H1 (cell line): Measurements from ENCODE around the gene CELF2. TPM values are rescaled to one million over a fixed set of nuclear protein-coding genes. Genes with fewer than 3 reads are reported as not detected.
A peak's percentile ranks its signal among the peaks of the same experiment; 100 is the strongest.

Experiments used
- CTCF ChIA-PET: fragments of 300-600 bp; sonication (Branson Sonifier 250); formaldehyde crosslinking; loops from one replicate; lab custom pipeline; 2021; ENCODE audit not compliant: partially characterized antibody; lab: Charles Lee
- POLR2A ChIA-PET: fragments of 300-600 bp; sonication (Branson Sonifier 250); formaldehyde crosslinking; loops from one replicate; lab custom pipeline; 2021; ENCODE audit warnings: inconsistent platforms; ENCODE audit not compliant: partially characterized antibody; lab: Charles Lee
- DNase-seq, 2 experiments: peaks; one replicate each; pipeline versions ENCODE4 v3.0.0 to v3.0.0-alpha.2; 2010 to 2022; ENCODE audit warnings: low spot score in 2 of 2, low read depth in 1 of 2, mixed read lengths in 1 of 2
- FAIRE-seq: peaks from 2 replicates; lab custom pipeline; 2011; peaks lifted over from hg19 to GRCh38; lab: Jason Lieb, UNC
- H2AFZ ChIP-seq: 2 replicates; pipeline ENCODE4 v1.8.1; 2012; ENCODE audit warnings: low read length, inconsistent platforms
- H2AK5ac ChIP-seq: 2 replicates; pipeline ENCODE4 v1.6.1; 2013; ENCODE audit warnings: low read depth, low read length
- H2BK120ac ChIP-seq: replicated peaks from 2 replicates; pipeline ENCODE3; 2013; ENCODE audit warnings: low read depth, low read length, inconsistent platforms
- H2BK12ac ChIP-seq: 2 replicates; pipeline ENCODE4 v1.6.1; 2013; ENCODE audit warnings: low read depth, low read length
- H2BK15ac ChIP-seq: 2 replicates; pipeline ENCODE4 v1.6.1; 2013; ENCODE audit warnings: low read length
- H2BK20ac ChIP-seq: 2 replicates; pipeline ENCODE4 v1.6.1; 2013; ENCODE audit warnings: low read length
- H2BK5ac ChIP-seq: 2 replicates; pipeline ENCODE4 v1.6.1; 2013; ENCODE audit warnings: low read depth, low read length
- H3K14ac ChIP-seq: 2 replicates; pipeline ENCODE4 v1.6.1; 2013; ENCODE audit warnings: inconsistent platforms; ENCODE audit not compliant: insufficient read length
- H3K18ac ChIP-seq: 2 replicates; pipeline ENCODE4 v1.6.1; 2013; ENCODE audit warnings: low read length; ENCODE audit errors: extremely low read depth
- H3K23ac ChIP-seq: 2 replicates; pipeline ENCODE4 v1.6.1; 2013; ENCODE audit warnings: inconsistent platforms; ENCODE audit not compliant: insufficient read length
- H3K23me2 ChIP-seq: 2 replicates; pipeline ENCODE4 v1.6.1; 2013; ENCODE audit warnings: low read depth, low read length
- H3K27ac ChIP-seq: 2 replicates; pipeline ENCODE4 v1.6.1; 2011; ENCODE audit warnings: low read depth, low read length, inconsistent platforms
- H3K27me3 ChIP-seq, 4 experiments: replicated peaks in 1 of 4; 1 replicate in 1 of 4; 2 replicates in 3 of 4; pipeline versions ENCODE4 v1.6.1 to v1.8.1; 2011 to 2013; ENCODE audit warnings: low read length in 3 of 4, mild to moderate bottlenecking in 3 of 4, inconsistent platforms in 2 of 4, mixed read lengths in 2 of 4, moderate library complexity in 1 of 4; ENCODE audit not compliant: control insufficient read depth in 3 of 4, insufficient read depth in 3 of 4; ENCODE audit errors: extremely low read depth in 1 of 4
- H3K36me3 ChIP-seq, 4 experiments: 2 replicates each; pipeline versions ENCODE4 v1.6.1 to v1.8.1; 2011 to 2013; ENCODE audit warnings: mild to moderate bottlenecking in 4 of 4, low read length in 3 of 4, moderate library complexity in 2 of 4, control low read depth in 1 of 4, inconsistent platforms in 1 of 4; ENCODE audit not compliant: insufficient read depth in 4 of 4, control insufficient read depth in 2 of 4
- H3K4ac ChIP-seq: replicated peaks from 2 replicates; pipeline ENCODE3; 2013; ENCODE audit warnings: low read length, low read depth, mixed read lengths, inconsistent platforms; ENCODE audit not compliant: insufficient read length
- H3K4me1 ChIP-seq, 4 experiments: replicated peaks in 1 of 4; 1 replicate in 1 of 4; 2 replicates in 3 of 4; pipeline versions ENCODE4 v1.6.1 to v1.8.1; 2011 to 2013; ENCODE audit warnings: low read length in 3 of 4, inconsistent platforms in 2 of 4, mixed read lengths in 1 of 4; ENCODE audit not compliant: insufficient read depth in 4 of 4, control insufficient read depth in 3 of 4
- H3K4me2 ChIP-seq, 2 experiments: 2 replicates each; pipeline versions ENCODE4 v1.6.1 to v1.8.1; 2011 to 2013; ENCODE audit warnings: low read depth in 2 of 2, low read length in 2 of 2, control low read depth in 1 of 2, inconsistent platforms in 1 of 2, mild to moderate bottlenecking in 1 of 2; ENCODE audit not compliant: insufficient read depth in 1 of 2
- H3K4me3 ChIP-seq, 4 experiments: fragments of 200-600, 300-600 bp in 1 of 4; sonication (generic), shearing (Covaris generic), sonication (Bioruptor Twin) in 1 of 4; 2 replicates each; pipeline versions ENCODE4 v1.5.1 to v1.8.1; 2011 to 2016; ENCODE audit warnings: low read length in 4 of 4, low read depth in 3 of 4, control low read depth in 2 of 4, inconsistent platforms in 2 of 4, mild to moderate bottlenecking in 2 of 4, mixed read lengths in 1 of 4, moderate library complexity in 1 of 4; ENCODE audit not compliant: insufficient read depth in 2 of 4; ENCODE audit errors: extremely low read depth in 1 of 4
- H3K56ac ChIP-seq: replicated peaks from 2 replicates; pipeline ENCODE3; 2013; ENCODE audit warnings: low read depth, mild to moderate bottlenecking, mixed read lengths, low read length, inconsistent platforms; ENCODE audit not compliant: insufficient read length
- H3K79me1 ChIP-seq: 2 replicates; pipeline ENCODE4 v1.6.1; 2013; ENCODE audit warnings: low read depth, low read length, control low read depth
- H3K79me2 ChIP-seq, 2 experiments: 2 replicates each; pipeline versions ENCODE4 v1.6.1 to v1.8.1; 2012 to 2013; ENCODE audit warnings: low read length in 2 of 2, mild to moderate bottlenecking in 2 of 2, inconsistent platforms in 1 of 2; ENCODE audit not compliant: insufficient read depth in 2 of 2, control insufficient read depth in 1 of 2
- H3K9ac ChIP-seq, 4 experiments: replicated peaks in 1 of 4; 1 replicate in 1 of 4; 2 replicates in 3 of 4; pipeline versions ENCODE4 v1.6.1 to v1.8.1; 2011 to 2013; ENCODE audit warnings: low read depth in 3 of 4, low read length in 3 of 4, control low read depth in 2 of 4, mild to moderate bottlenecking in 2 of 4, moderate library complexity in 2 of 4, inconsistent platforms in 1 of 4; ENCODE audit errors: extremely low read depth in 1 of 4
- H3K9me3 ChIP-seq, 2 experiments: 2 replicates each; pipeline versions ENCODE4 v1.6.1 to v1.8.1; 2012 to 2013; ENCODE audit warnings: mild to moderate bottlenecking in 2 of 2, moderate library complexity in 2 of 2, control low read depth in 1 of 2, inconsistent platforms in 1 of 2, low read depth in 1 of 2, low read length in 1 of 2, mixed read lengths in 1 of 2; ENCODE audit not compliant: insufficient read depth in 2 of 2
- H4K20me1 ChIP-seq, 2 experiments: replicated peaks in 1 of 2; 2 replicates each; pipeline versions ENCODE3 to v1.8.1; 2011 to 2013; ENCODE audit warnings: inconsistent platforms in 2 of 2, low read length in 2 of 2, mild to moderate bottlenecking in 1 of 2; ENCODE audit not compliant: insufficient read depth in 2 of 2, control insufficient read depth in 1 of 2
- H4K5ac ChIP-seq: 2 replicates; pipeline ENCODE4 v1.6.1; 2013; ENCODE audit warnings: low read length, low read depth, mixed read lengths, inconsistent platforms; ENCODE audit not compliant: insufficient read length
- H4K8ac ChIP-seq: 2 replicates; pipeline ENCODE4 v1.8.0; 2013; ENCODE audit warnings: mild to moderate bottlenecking, moderate library complexity, low read length, inconsistent platforms; ENCODE audit not compliant: insufficient read depth; ENCODE audit errors: extremely low read depth
- H4K91ac ChIP-seq: replicated peaks from 2 replicates; pipeline ENCODE3; 2013; ENCODE audit warnings: low read length, mixed read lengths, inconsistent platforms; ENCODE audit not compliant: insufficient read length
- ATF2 ChIP-seq: IDR thresholded peaks from 2 replicates; pipeline ENCODE4 v1.6.1; 2012; ENCODE audit warnings: low read length, inconsistent platforms
- CBX5 ChIP-seq: fragments of 300-800, 300-1000 bp; sonication (generic); IDR thresholded peaks from 2 replicates; pipeline ENCODE4 v1.7.1; 2016; ENCODE audit warnings: antibody characterized with exemption, low read length, low read depth
- CHD2 ChIP-seq: IDR thresholded peaks from 2 replicates; pipeline ENCODE4 v1.6.1; 2012; ENCODE audit warnings: low read length, improper control_type of control experiment
- CREB1 ChIP-seq: IDR thresholded peaks from 2 replicates; pipeline ENCODE4 v1.6.1; 2012; ENCODE audit warnings: inconsistent platforms
- EGR1 ChIP-seq: IDR thresholded peaks from 2 replicates; pipeline ENCODE4 v1.6.1; 2011; ENCODE audit warnings: low read depth, low read length, borderline replicate concordance
- FOSL1 ChIP-seq: IDR thresholded peaks from 2 replicates; pipeline ENCODE4 v1.6.1; 2011; ENCODE audit warnings: mild to moderate bottlenecking, low read depth, low read length, moderate library complexity; ENCODE audit not compliant: insufficient read depth
- GABPA ChIP-seq: IDR thresholded peaks from 2 replicates; pipeline ENCODE4 v1.6.1; 2011; ENCODE audit warnings: mild to moderate bottlenecking, low read length, moderate library complexity, borderline replicate concordance; ENCODE audit not compliant: insufficient read depth
- JUN ChIP-seq: IDR thresholded peaks from 2 replicates; pipeline ENCODE4 v1.6.1; 2011; ENCODE audit warnings: low read depth, mild to moderate bottlenecking, improper control_type of control experiment, low read length
- NANOG ChIP-seq: IDR thresholded peaks from 2 replicates; pipeline ENCODE4 v1.6.1; 2011; ENCODE audit warnings: low read length, low read depth, mild to moderate bottlenecking, inconsistent platforms; ENCODE audit not compliant: insufficient read depth, poor library complexity, severe bottlenecking
- PHF8 ChIP-seq: fragments of 200-600 bp; sonication (generic); conservative IDR thresholded peaks from 2 replicates; pipeline ENCODE4 v1.7.1; 2012; ENCODE audit warnings: low read depth, mild to moderate bottlenecking, inconsistent platforms, low read length, moderate library complexity
- SIN3A ChIP-seq, 2 experiments: IDR thresholded peaks in 1 of 2; conservative IDR thresholded peaks in 1 of 2; 2 replicates each; pipeline ENCODE4 v1.6.1; 2011 to 2012; ENCODE audit warnings: low read length in 2 of 2, improper control_type of control experiment in 1 of 2, low read depth in 1 of 2, mild to moderate bottlenecking in 1 of 2
- SRF ChIP-seq: IDR thresholded peaks from 2 replicates; pipeline ENCODE4 v1.6.1; 2011; ENCODE audit warnings: mild to moderate bottlenecking, low read depth, low read length, moderate library complexity
- WGBS, 2 experiments: shearing (Covaris generic) in 1 of 2; methylation state at CpG; one replicate each; pipeline versions ENCODE4 v1.1.6 to v1.1.7; 2013 to 2015; ENCODE audit warnings: low lambda C conversion rate in 2 of 2, mixed read lengths in 2 of 2, inconsistent platforms in 1 of 2, low coverage in 1 of 2, missing lambda C conversion rate in 1 of 2; ENCODE audit not compliant: insufficient replicate concordance in 2 of 2, insufficient coverage in 1 of 2, insufficient read length in 1 of 2; ENCODE audit errors: extremely low coverage in 1 of 2, missing lambda C conversion rate in 1 of 2; 5-methylcytosine and 5-hydroxymethylcytosine counted together
- polyA plus RNA-seq, 7 experiments: library from polyadenylated mRNA; depleted of rRNA in 3 of 7; stranded (reverse) in 5 of 7; unstranded in 2 of 7; fragments of >200 nt in 5 of 7; fragments of 200-250 nt in 2 of 7; gene quantifications; 1 replicate in 5 of 7; 2 replicates in 1 of 7; 4 replicates in 1 of 7; pipeline versions ENCODE4 v1.2.1 to v1.2.3, GENCODE V29; 2011 to 2013; ENCODE audit warnings: missing spikeins in 2 of 7, mixed read lengths in 2 of 7
- total RNA-seq: library from RNA; stranded (reverse); fragmentation: NEBNext Ultra II Directional; extraction: Animal tissue kit (Norgen Biotek cat#: 25700); gene quantifications from 2 replicates; pipeline ENCODE4 v1.2.1, GENCODE V29; 2021

Gene CELF2
- total and polyA plus RNA-seq, 2 of the 8 experiments (the other 6 are each of a cell fraction or from before 2014, with no cell fraction given): 18.3 to 22.7 TPM

- H3K9me3 ChIP-seq: no peaks in the 10 kb centered on the region
- H3K4me3 ChIP-seq: no peak overlapping the region
- no peak overlapping the region for H4K91ac ChIP-seq
- no peak overlapping the region for H2AFZ ChIP-seq
- H3K23ac ChIP-seq: no peak overlapping the region
- no peak overlapping the region for H2BK5ac ChIP-seq
- no peak overlapping the region for H2BK12ac ChIP-seq
- DNase-seq (peak in 1 of 2 experiments; percentile 28), FAIRE-seq (no peak)
- POLR2A ChIA-PET: no interaction called here
- no peak overlapping the region for H3K9ac ChIP-seq
- H3K27ac ChIP-seq: no peak overlapping the region
- CTCF ChIA-PET: interaction anchor here (0.9 kb wide), 1 partner anchor 10 kb away, joined by 3 read pairs; no protein-coding TSS in a partner anchor
- no peak overlapping the region for H2BK15ac ChIP-seq
- H4K20me1 ChIP-seq: no peaks in the 10 kb centered on the region
- no peaks in the 10 kb centered on the region; a peak in 2 of 8 replicates for H3K36me3 ChIP-seq
- no peak overlapping the region for H2BK20ac ChIP-seq
- 93% methylated on average over 8 of the region's 8 CpGs; no CpG with 5 or more reads in 1 of the 2 experiments for WGBS, 2 experiments
- no peaks in the 10 kb centered on the region for H3K27me3 ChIP-seq
- no peaks in the 10 kb centered on the region; the same call in 1 of the 2 replicates for H3K23me2 ChIP-seq
- H3K79me2 ChIP-seq: no peaks in the 10 kb centered on the region
- no peak overlapping the region for H2AK5ac ChIP-seq
- 0 out of 2 replicates have a peak, but pooled peaks cover 3% of the 10 kb centered on the region for H3K79me1 ChIP-seq
- no peak overlapping the region for H3K14ac ChIP-seq
- H3K4me1 ChIP-seq: peaks cover 9 to 20% (median 19%) of the 10 kb centered on the region in 4 experiments
- H3K4me2 ChIP-seq: no peak overlapping the region
- no peak overlapping the region for H3K56ac ChIP-seq
- no peak overlapping the region for H3K18ac ChIP-seq
- H4K8ac ChIP-seq: no peak overlapping the region
- no peak overlapping the region for H3K4ac ChIP-seq
- no peak overlapping the region for H4K5ac ChIP-seq
- H2BK120ac ChIP-seq: no peak overlapping the region
- TF ChIP-seq FOSL1 (no peak), ATF2 (no peak), GABPA (no peak), EGR1 (no peak), SIN3A (conservative IDR thresholded peaks at IDR 0.05 in 1 of 2, IDR thresholded peaks at IDR 0.05 in 1 of 2; ENCODE audit: low read depth in 1 of 2, low read length in 2 of 2) (no peak), JUN (no peak), CHD2 (no peak), CREB1 (no peak), SRF (no peak), CBX5 (no peak), PHF8 (no peak), NANOG (no peak)
Observed at GRCh38 chr10:11208243-11208642, 190.6 kb downstream of the CELF2 start.
